Neural cell (in vitro differentiated cells): ENCODE data around the gene ZNF804B.
A peak's percentile ranks its signal among the peaks of the same experiment; 100 is the strongest.

Experiments used
- EP300 ChIP-seq: fragments of 450-650 bp; conservative IDR thresholded peaks from 2 replicates; pipeline ENCODE4 v1.6.1; 2014; ENCODE audit warnings: antibody characterized with exemption, mild to moderate bottlenecking, moderate library complexity; ENCODE audit not compliant: poor library complexity, severe bottlenecking
- EZH2 ChIP-seq: fragments of 200-600, 300-800 bp; shearing (Covaris generic), sonication (generic); IDR thresholded peaks from 2 replicates; pipeline ENCODE4 v1.6.1; 2014; ENCODE audit warnings: antibody characterized with exemption, low read length, borderline replicate concordance, mild to moderate bottlenecking; ENCODE audit not compliant: insufficient read depth, poor library complexity, severe bottlenecking
- MXI1 ChIP-seq: fragments of 450-650 bp; conservative IDR thresholded peaks from 2 replicates; pipeline ENCODE4 v1.6.1; 2014; ENCODE audit warnings: antibody characterized with exemption, mild to moderate bottlenecking; ENCODE audit not compliant: poor library complexity, severe bottlenecking
- POLR2AphosphoS5 ChIP-seq: IDR thresholded peaks from 2 replicates; pipeline ENCODE4 v1.6.1; 2012
- TAF1 ChIP-seq: IDR thresholded peaks from 2 replicates; pipeline ENCODE4 v1.6.1; 2012; ENCODE audit warnings: low read depth
- TF ChIP-seq, protein P1 (sequence below): fragments of 450-650 bp; IDR thresholded peaks from 2 replicates; pipeline ENCODE4 v1.5.1; 2014; ENCODE audit warnings: antibody characterized with exemption, mild to moderate bottlenecking, moderate library complexity; ENCODE audit not compliant: poor library complexity, severe bottlenecking
- TF ChIP-seq, protein P2 (sequence below): IDR thresholded peaks from 2 replicates; pipeline ENCODE4 v1.6.1; 2012; ENCODE audit warnings: borderline replicate concordance

DNA sequence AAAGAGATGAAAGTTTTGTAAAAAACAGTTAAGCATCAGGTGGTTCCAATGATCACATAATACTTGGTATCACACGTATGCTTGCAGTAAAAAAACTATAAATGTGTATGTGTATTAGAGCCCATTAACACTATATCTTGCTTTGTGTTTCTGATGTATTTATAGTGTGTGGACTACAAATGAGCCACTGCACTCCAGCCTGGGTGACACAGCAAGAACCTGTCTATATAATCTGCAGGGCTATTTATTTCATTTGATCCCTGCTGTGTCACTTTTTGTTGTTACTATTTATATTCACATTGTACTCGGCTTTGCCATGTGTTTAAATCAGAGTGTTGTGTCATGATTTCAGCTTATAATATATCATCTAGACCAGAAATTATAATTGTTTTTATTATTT, 523.8 kb downstream of the ZNF804B start:
- TF ChIP-seq, protein P1, sequence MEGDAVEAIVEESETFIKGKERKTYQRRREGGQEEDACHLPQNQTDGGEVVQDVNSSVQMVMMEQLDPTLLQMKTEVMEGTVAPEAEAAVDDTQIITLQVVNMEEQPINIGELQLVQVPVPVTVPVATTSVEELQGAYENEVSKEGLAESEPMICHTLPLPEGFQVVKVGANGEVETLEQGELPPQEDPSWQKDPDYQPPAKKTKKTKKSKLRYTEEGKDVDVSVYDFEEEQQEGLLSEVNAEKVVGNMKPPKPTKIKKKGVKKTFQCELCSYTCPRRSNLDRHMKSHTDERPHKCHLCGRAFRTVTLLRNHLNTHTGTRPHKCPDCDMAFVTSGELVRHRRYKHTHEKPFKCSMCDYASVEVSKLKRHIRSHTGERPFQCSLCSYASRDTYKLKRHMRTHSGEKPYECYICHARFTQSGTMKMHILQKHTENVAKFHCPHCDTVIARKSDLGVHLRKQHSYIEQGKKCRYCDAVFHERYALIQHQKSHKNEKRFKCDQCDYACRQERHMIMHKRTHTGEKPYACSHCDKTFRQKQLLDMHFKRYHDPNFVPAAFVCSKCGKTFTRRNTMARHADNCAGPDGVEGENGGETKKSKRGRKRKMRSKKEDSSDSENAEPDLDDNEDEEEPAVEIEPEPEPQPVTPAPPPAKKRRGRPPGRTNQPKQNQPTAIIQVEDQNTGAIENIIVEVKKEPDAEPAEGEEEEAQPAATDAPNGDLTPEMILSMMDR = no peak
- TF ChIP-seq EZH2 = no peak
- no peak for TF ChIP-seq MXI1
- no peak for TF ChIP-seq EP300
- TF ChIP-seq POLR2AphosphoS5 = peak; percentile 23
- TF ChIP-seq TAF1 = no peak
- TF ChIP-seq, protein P2, sequence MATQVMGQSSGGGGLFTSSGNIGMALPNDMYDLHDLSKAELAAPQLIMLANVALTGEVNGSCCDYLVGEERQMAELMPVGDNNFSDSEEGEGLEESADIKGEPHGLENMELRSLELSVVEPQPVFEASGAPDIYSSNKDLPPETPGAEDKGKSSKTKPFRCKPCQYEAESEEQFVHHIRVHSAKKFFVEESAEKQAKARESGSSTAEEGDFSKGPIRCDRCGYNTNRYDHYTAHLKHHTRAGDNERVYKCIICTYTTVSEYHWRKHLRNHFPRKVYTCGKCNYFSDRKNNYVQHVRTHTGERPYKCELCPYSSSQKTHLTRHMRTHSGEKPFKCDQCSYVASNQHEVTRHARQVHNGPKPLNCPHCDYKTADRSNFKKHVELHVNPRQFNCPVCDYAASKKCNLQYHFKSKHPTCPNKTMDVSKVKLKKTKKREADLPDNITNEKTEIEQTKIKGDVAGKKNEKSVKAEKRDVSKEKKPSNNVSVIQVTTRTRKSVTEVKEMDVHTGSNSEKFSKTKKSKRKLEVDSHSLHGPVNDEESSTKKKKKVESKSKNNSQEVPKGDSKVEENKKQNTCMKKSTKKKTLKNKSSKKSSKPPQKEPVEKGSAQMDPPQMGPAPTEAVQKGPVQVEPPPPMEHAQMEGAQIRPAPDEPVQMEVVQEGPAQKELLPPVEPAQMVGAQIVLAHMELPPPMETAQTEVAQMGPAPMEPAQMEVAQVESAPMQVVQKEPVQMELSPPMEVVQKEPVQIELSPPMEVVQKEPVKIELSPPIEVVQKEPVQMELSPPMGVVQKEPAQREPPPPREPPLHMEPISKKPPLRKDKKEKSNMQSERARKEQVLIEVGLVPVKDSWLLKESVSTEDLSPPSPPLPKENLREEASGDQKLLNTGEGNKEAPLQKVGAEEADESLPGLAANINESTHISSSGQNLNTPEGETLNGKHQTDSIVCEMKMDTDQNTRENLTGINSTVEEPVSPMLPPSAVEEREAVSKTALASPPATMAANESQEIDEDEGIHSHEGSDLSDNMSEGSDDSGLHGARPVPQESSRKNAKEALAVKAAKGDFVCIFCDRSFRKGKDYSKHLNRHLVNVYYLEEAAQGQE = no peak
